HG03064 (cell line): ENCODE measurements around the gene TGFBR3L.

Experiments
- ATAC-seq: cut with Tn5 transposase; IDR thresholded peaks from one replicate; pipeline ENCODE4 v1.9.1; 2021; ENCODE audit warnings: low read depth; ENCODE audit not compliant: unreplicated experiment

Gene TGFBR3L

GRCh38 chr19:7914598-7915045 is at the start of gene TGFBR3L:
Gene TGFBR3L (plus strand): TSS chr19:7914830.
- ATAC-seq: no peak

GRCh38 chr19:7865262-7865911 is 49.2 kb upstream of the TGFBR3L start:
- ATAC-seq: no peak

DNA sequence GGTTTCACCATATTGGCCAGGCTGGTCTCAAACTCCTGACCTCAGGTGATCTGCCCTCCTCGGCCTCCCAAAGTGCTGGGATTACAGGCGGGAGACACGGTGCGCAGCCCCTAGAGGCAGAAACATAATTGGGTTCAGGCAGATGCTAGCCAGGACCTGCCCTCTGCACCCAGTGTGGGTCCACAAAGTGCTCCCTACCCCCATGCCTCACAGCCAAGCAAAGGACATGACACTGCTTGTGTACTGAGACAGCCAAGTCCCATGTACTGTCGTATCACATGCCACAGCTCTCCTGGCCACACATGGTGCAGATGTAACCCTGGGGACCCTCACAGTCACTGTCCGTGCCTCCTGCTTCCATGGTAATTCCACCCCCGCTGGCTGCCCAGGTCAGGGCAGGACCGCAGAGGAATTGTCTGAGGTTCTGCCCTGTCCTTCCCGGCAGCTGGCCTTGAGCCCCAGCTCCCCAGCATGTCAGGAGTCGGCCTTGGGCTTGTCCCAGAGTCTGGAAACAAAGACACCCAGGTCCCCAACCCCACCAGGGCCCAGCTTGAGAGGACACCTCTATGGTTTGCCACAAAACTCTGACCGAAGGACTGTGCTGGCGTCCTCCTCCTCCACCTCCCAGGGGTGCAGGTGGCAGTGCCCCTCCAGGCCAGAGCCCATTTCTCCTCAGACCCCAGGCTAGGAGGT is 48.1 kb upstream of the TGFBR3L start:
- ATAC-seq: no peak

DNA sequence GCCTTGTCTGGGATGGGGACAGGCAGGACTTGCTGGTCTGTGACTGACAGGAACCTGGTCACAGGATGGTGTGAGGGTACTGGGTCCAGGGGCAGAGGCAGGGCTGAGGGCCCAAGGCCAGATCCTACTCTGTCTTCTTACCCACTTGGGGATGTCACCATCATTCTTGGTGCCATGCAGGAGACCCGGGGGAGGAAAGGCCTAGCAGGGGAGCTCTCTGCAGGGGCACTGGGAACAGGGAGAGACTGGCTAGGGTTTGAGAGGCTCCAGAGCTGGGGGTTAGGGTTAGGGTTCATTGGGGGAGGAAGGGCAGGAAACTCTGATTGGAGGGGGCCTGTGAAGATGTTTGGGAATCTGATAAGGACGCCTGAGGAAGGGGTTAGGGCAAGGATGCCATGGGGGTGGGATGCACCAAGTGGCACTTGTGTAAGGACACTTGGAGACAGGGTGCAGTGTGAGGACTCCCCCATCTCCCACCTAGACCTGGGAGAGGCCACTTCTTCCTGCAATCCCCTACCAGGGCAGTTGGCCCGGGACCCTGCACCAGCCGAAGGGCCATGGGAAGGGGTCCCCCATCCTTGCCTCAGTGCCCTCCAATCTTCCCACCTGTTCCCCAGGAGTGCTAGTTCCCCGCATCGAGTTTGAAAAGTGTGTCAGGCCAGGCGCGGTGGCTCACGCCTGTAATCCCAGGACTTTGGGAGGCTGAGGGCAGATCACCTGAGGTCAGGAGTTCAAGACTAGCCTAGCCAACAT is 47.4 kb upstream of the TGFBR3L start:
- ATAC-seq: no peak

GRCh38 chr19:7868326-7868670 is 46.3 kb upstream of the TGFBR3L start:
- ATAC-seq: no peak

GRCh38 chr19:7868671-7869452 is 45.8 kb upstream of the TGFBR3L start:
- ATAC-seq: peak; percentile 36

- ATAC-seq: peak; percentile 50
Observed at GRCh38 chr19:7869453-7869909, 45.1 kb upstream of the TGFBR3L start.

DNA sequence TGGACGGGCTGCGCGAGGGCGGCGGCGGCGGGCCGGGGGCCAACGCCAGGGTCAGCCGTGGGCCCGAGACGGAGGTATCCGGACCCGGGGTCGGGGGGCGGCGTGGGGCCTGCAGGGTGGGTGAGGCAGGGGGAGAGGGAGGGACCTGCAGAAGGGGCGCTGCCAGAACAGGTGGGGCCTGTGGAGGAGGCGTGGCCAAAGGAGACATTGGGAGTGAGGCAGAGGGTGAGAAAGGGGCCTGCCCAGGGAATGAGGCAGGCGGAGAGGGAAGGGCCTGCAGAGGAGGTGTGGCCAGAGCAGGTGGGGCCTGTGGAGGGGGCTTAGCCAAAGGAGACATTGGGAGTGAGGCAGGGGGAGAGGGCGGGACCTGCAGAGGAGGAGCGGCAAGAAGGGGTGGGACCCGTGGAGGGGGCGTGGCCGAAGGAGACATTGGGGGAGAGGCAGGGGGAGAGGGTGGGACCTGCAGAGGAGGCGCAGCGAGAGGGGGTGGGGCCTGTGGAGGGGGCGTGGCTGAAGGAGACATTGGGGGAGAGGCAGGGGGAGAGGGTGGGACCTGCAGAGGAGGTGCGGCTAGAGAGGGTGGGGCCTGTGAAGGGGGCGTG is 44.6 kb upstream of the TGFBR3L start:
- ATAC-seq: no peak

DNA sequence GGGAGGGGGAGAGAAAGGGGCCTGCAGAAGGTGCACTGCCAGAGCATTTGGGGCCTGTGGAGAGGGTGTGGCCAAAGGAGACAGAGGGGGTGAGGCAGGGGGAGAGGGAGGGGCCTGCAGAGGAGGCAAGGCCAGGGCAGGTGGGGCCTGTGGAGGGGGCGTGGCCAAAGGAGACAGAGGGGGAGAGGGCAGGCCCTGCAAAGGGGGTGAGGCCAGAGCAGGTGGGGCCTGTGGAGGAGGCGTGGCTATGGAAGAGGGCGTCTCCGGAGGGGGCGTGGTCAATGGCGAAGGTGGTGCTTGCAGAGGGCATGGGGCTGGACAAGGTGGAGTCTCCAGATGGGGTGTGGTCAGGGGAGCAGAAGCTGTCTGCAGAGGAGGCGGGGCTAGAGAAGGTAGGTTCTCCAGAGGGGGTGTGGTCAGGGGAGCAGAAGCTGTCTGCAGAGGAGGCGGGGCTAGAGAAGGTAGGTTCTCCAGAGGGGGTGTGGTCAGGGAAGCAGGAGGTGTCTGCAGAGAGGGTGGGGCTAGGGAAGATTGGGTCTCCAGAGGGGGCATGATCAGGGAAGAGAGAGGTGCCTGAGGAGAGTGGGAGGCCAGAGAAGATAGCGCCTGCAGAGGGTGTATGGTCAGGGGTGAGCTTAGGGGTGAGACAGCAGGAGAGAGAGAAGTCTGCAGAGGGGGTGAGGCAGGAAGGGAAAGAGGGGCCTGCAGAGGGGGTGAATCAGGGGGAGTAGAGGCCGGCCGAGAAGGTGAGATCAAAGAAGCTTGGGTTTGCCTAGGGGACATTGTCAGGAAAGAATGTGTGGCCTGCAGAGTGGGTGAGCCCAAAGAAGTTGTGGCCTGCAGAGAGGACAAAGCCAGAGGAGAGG is 43.8 kb upstream of the TGFBR3L start:
- ATAC-seq: no peak

GRCh38 chr19:7871437-7872305 is 43.0 kb upstream of the TGFBR3L start:
- ATAC-seq: no peak

GRCh38 chr19:7872306-7873204 is 42.1 kb upstream of the TGFBR3L start:
- no peak for ATAC-seq

GRCh38 chr19:7873304-7874075 is 41.1 kb upstream of the TGFBR3L start:
- no peak for ATAC-seq

DNA sequence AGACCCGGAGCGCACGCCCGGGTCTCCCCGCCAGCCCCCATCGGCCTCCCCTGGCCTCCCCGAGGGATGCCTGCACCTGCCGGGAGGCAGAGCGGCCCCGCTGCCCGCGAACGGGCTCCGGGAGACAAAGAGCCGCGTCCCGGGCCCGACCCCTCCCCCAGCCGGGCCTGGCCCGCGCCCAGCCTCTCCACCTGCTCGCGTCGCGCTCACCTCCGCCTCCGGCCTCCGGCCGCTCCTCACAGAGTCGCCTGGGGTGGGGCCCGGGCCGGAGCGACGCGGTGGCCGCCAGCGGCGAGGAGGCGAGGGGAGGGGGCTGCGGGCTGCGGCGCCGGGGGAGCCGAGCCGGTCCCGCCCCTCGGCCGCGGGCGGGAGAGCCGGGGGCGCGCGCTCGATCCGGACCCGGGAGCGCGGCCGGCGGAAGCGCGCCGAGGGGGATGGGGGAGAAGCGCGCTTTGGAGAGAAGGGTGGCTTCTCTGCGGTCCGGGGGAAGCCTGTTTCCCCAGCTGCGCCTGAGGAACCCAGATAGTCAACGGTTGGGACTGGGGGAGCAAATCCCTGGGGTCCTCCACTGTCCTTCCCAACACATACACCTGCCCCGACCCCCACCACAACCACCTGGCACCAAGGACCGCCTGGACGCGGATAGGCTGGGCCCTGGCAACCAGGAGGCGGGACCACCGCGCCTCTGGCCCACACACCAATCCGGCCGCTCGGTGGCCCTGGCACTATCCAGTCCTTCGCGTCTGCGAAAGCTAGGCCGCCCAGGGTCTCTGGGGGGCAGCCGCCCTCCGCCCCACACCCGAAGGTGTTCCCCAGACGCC is 40.3 kb upstream of the TGFBR3L start, which contains the start of gene PRR36:
PRR36 (minus strand) TSS at position 315 of the 821 bp plus-strand sequence. CDS start 701 bp downstream, outside the sequence.
- no peak for ATAC-seq

DNA sequence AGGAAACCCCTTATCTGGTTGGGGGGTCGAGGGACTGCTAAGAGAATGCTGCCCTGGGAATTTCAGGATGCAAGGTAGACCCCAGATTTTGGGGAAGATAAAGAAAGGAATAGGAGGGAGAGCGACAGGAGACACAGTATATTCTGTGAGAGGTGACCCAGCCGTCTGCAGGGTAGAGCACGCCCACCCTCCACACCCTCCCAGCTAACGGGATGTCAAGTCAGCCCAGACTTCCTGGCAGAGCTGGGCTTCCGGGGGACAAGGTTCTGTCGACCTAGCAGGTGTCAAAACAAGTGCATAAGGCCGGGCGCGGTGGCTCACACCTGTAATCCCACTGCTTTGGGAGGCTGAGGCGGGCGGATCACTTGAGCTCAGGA is 39.7 kb upstream of the TGFBR3L start:
- ATAC-seq: no peak

- no peak for ATAC-seq
Observed at GRCh38 chr19:7877249-7877836, 37.3 kb upstream of the TGFBR3L start.
